Neural cell (in vitro differentiated cells): ENCODE results near the gene SNX32. TPM values are rescaled to one million over a fixed set of nuclear protein-coding genes. Genes with fewer than 3 reads are reported as not detected.
A peak's percentile ranks its signal among the peaks of the same experiment; 100 is the strongest.

Experiments
- H2AFZ ChIP-seq: fragments of 200-600, 300-800 bp; sonication (generic), shearing (Covaris generic); 2 replicates; pipeline ENCODE4 v1.6.0; 2014; ENCODE audit warnings: low read depth, mild to moderate bottlenecking, antibody characterized with exemption, low read length, moderate library complexity
- H3F3A ChIP-seq: fragments of 200-600 bp; shearing (Covaris generic); 2 replicates; pipeline ENCODE4 v1.6.1; 2016; ENCODE audit warnings: mild to moderate bottlenecking, moderate library complexity, mixed read lengths, antibody characterized with exemption, low read length; ENCODE audit not compliant: insufficient read depth, poor library complexity, severe bottlenecking
- H3K27ac ChIP-seq: fragments of 200-600, 300-800 bp; sonication (generic), shearing (Covaris generic); 2 replicates; pipeline ENCODE4 v1.5.1; 2014; ENCODE audit warnings: mild to moderate bottlenecking, low read length, moderate library complexity
- H3K27me3 ChIP-seq: fragments of 300-800, 200-600 bp; sonication (generic), shearing (Covaris generic); 2 replicates; pipeline ENCODE4 v1.6.0; 2014; ENCODE audit warnings: mild to moderate bottlenecking, low read depth, low read length, moderate library complexity; ENCODE audit not compliant: insufficient read depth
- H3K36me3 ChIP-seq: fragments of 300-800, 200-600 bp; sonication (generic), shearing (Covaris generic); 2 replicates; pipeline ENCODE4 v1.5.1; 2014; ENCODE audit warnings: mild to moderate bottlenecking, antibody characterized with exemption, low read length, moderate library complexity; ENCODE audit not compliant: insufficient read depth
- H3K4me2 ChIP-seq: fragments of 300-800, 200-600 bp; sonication (generic), shearing (Covaris generic); 2 replicates; pipeline ENCODE4 v1.6.0; 2014; ENCODE audit warnings: mild to moderate bottlenecking, low read length
- H3K4me3 ChIP-seq: fragments of 300-800, 200-600 bp; sonication (generic), shearing (Covaris generic); 2 replicates; pipeline ENCODE4 v1.5.1; 2014; ENCODE audit warnings: mild to moderate bottlenecking, low read length, moderate library complexity
- H3K79me2 ChIP-seq: fragments of 200-600 bp; shearing (Covaris generic); replicated peaks from 2 replicates; pipeline ENCODE4 v1.6.0; 2014; ENCODE audit warnings: mild to moderate bottlenecking, low read length, moderate library complexity; ENCODE audit not compliant: insufficient read depth
- H3K9ac ChIP-seq: fragments of 300-800, 200-600 bp; sonication (generic), shearing (Covaris generic); 2 replicates; pipeline ENCODE4 v1.6.1; 2016; ENCODE audit warnings: mild to moderate bottlenecking, low read length, mixed read lengths
- H3K9me2 ChIP-seq: fragments of 200-600 bp; shearing (Covaris generic); 2 replicates; pipeline ENCODE4 v1.6.1; 2016; ENCODE audit warnings: mild to moderate bottlenecking, low read length, mixed read lengths; ENCODE audit not compliant: insufficient read depth
- H3K9me3 ChIP-seq: fragments of 200-600, 300-800 bp; sonication (generic), shearing (Covaris generic); 2 replicates; pipeline ENCODE4 v1.6.1; 2016; ENCODE audit warnings: mild to moderate bottlenecking, mixed run types, low read length, moderate library complexity, mixed read lengths
- H4K20me1 ChIP-seq: fragments of 200-600 bp; shearing (Covaris generic); 2 replicates; pipeline ENCODE4 v1.6.1; 2016; ENCODE audit warnings: mild to moderate bottlenecking, mixed run types; ENCODE audit not compliant: insufficient read depth
- EP300 ChIP-seq: fragments of 450-650 bp; conservative IDR thresholded peaks from 2 replicates; pipeline ENCODE4 v1.6.1; 2014; ENCODE audit warnings: antibody characterized with exemption, mild to moderate bottlenecking, moderate library complexity; ENCODE audit not compliant: poor library complexity, severe bottlenecking
- EZH2 ChIP-seq: fragments of 200-600, 300-800 bp; shearing (Covaris generic), sonication (generic); IDR thresholded peaks from 2 replicates; pipeline ENCODE4 v1.6.1; 2014; ENCODE audit warnings: antibody characterized with exemption, low read length, borderline replicate concordance, mild to moderate bottlenecking; ENCODE audit not compliant: insufficient read depth, poor library complexity, severe bottlenecking
- POLR2AphosphoS5 ChIP-seq: IDR thresholded peaks from 2 replicates; pipeline ENCODE4 v1.6.1; 2012
- RAD21 ChIP-seq: fragments of 450-650 bp; conservative IDR thresholded peaks from 2 replicates; pipeline ENCODE4 v1.6.1; 2014; ENCODE audit warnings: antibody characterized with exemption, mild to moderate bottlenecking, moderate library complexity
- SMC3 ChIP-seq: fragments of 450-650 bp; conservative IDR thresholded peaks from 2 replicates; pipeline ENCODE4 v1.6.1; 2014; ENCODE audit warnings: antibody characterized with exemption, mild to moderate bottlenecking, moderate library complexity; ENCODE audit not compliant: poor library complexity
- TAF1 ChIP-seq: IDR thresholded peaks from 2 replicates; pipeline ENCODE4 v1.6.1; 2012; ENCODE audit warnings: low read depth
- polyA plus RNA-seq: library from polyadenylated mRNA; depleted of rRNA; stranded (reverse); fragments of >200 nt; gene quantifications from 2 replicates; pipeline ENCODE4 v1.2.3, GENCODE V29; 2014
- TF ChIP-seq, protein P1 (sequence below): fragments of 450-650 bp; IDR thresholded peaks from 2 replicates; pipeline ENCODE4 v1.5.1; 2014; ENCODE audit warnings: antibody characterized with exemption, mild to moderate bottlenecking, moderate library complexity; ENCODE audit not compliant: poor library complexity, severe bottlenecking

The SNX32 gene
- polyA plus RNA-seq, 1 donor from 2014 or later: 16.0 TPM

DNA sequence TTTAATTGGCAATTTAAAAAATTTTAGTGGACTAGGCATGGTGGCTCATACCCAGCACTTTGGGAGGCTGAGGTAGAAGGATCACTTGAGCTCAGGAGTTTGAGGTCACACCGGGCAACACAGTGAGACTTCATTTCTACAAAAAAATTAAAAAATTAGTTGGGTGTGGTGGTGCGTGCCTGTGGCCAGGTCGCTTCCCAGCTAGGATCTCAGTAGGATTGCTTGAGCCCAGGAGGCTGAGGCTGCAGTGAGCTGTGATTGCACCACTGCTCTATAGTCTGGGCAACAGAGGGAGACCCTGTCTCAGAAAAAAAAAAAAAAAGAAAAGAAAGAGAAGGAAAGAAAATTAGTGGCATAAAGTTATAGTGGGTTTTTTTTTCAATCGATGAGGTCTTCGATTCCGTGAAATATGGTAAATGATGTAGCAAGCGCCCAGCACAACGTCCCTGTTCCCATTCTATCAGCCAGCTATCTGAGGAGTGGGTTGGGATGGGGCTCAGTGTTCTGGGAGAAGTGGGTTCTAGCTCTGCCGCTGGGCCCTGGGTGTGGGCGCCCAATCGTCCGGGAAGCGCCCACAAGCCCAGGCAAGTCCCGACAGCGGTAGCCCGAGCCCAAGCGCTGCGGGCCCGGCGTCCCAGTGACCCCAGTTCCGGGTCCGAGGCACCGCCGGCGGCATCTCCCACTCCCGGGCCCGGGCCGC is 65.0 kb downstream of the SNX32 start:
- H3K9me2 ChIP-seq: no peaks in the 10 kb centered on the region
- H3K4me3 ChIP-seq: no peak overlapping the region
- no peak overlapping the region for H3K4me2 ChIP-seq
- no peak overlapping the region for H3K9ac ChIP-seq
- no peaks in the 10 kb centered on the region for H3K79me2 ChIP-seq
- no peaks in the 10 kb centered on the region for H4K20me1 ChIP-seq
- no peaks in the 10 kb centered on the region for H3K9me3 ChIP-seq
- H3F3A ChIP-seq: no peaks in the 10 kb centered on the region
- TF ChIP-seq, protein P1, sequence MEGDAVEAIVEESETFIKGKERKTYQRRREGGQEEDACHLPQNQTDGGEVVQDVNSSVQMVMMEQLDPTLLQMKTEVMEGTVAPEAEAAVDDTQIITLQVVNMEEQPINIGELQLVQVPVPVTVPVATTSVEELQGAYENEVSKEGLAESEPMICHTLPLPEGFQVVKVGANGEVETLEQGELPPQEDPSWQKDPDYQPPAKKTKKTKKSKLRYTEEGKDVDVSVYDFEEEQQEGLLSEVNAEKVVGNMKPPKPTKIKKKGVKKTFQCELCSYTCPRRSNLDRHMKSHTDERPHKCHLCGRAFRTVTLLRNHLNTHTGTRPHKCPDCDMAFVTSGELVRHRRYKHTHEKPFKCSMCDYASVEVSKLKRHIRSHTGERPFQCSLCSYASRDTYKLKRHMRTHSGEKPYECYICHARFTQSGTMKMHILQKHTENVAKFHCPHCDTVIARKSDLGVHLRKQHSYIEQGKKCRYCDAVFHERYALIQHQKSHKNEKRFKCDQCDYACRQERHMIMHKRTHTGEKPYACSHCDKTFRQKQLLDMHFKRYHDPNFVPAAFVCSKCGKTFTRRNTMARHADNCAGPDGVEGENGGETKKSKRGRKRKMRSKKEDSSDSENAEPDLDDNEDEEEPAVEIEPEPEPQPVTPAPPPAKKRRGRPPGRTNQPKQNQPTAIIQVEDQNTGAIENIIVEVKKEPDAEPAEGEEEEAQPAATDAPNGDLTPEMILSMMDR: no peak
- TF ChIP-seq EZH2: peak; percentile 8
- TF ChIP-seq RAD21: no peak
- no peak for TF ChIP-seq SMC3
- TF ChIP-seq TAF1: no peak
- TF ChIP-seq POLR2AphosphoS5: no peak
- no peaks in the 10 kb centered on the region for H3K36me3 ChIP-seq
- peaks cover 60% of the 10 kb centered on the region for H3K27me3 ChIP-seq
- H3K27ac ChIP-seq: no peak overlapping the region
- H2AFZ ChIP-seq: no peak overlapping the region

DNA sequence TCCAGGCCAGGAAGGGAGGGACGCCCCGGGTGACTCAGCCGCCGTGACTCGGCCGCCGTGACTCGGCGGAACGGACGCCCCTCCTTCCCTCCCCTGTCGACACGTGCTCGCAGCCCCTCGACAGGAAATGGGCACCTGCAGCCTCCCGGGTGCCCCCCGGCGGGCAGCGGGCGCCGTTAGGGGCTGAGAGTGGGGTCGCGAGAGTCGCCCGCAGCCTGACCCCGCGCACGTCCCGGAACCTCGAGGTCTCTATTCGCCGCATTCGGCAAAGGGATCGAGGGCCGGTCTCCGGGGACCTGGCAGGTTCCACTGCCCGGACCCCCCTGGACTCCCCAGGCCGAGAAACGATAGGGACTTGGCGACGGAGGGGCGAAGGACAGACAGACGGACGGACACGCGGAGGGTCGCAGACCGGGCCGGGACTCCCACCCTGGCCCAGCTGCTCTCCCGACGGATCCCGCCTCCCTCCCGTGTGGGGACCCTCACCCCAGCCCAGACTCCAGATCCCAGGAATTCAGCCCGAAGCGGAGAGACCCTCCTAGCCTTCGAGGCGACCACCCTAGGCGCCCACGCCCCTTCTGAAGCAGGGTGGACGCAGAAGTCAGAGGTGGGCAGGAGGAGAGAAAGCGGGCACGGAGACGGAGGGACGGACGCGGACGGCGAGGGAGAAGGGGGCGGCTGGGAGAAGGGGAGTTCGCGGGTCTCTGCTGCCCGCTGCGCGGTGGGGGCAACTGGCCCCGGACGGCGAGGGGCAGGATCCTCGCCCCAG is 65.8 kb downstream of the SNX32 start:
- no peaks in the 10 kb centered on the region for H3K9me2 ChIP-seq
- H4K20me1 ChIP-seq: no peaks in the 10 kb centered on the region
- H3K27ac ChIP-seq: no peak overlapping the region
- no peak overlapping the region for H3K4me2 ChIP-seq
- H3F3A ChIP-seq: no peaks in the 10 kb centered on the region
- H3K9ac ChIP-seq: no peak overlapping the region
- peaks cover 63% of the 10 kb centered on the region for H3K27me3 ChIP-seq
- no peak overlapping the region for H2AFZ ChIP-seq
- TF ChIP-seq, protein P1: no peak
- TF ChIP-seq POLR2AphosphoS5: no peak
- TF ChIP-seq SMC3: no peak
- TF ChIP-seq EZH2: peak; percentile 23
- no peak for TF ChIP-seq EP300
- TF ChIP-seq RAD21: no peak
- H3K9me3 ChIP-seq: no peaks in the 10 kb centered on the region
- H3K36me3 ChIP-seq: no peaks in the 10 kb centered on the region
- H3K4me3 ChIP-seq: peak overlapping the region; percentile 67
- no peaks in the 10 kb centered on the region for H3K79me2 ChIP-seq
